ENCODE measurements around the gene GPNMB. TPM values are rescaled to one million over a fixed set of nuclear protein-coding genes. Genes with fewer than 3 reads are reported as not detected.

GPNMB gene
- total RNA-seq, 4 donors from 2014 or later = 12.1 to 37.8 (median 25.6) TPM

GRCh38 chr7:23292623-23293022 lies 46.0 kb downstream of the GPNMB start:
- H3K9me3 ChIP-seq = no peaks in the 10 kb centered on the region
- TF ChIP-seq, protein P1, sequence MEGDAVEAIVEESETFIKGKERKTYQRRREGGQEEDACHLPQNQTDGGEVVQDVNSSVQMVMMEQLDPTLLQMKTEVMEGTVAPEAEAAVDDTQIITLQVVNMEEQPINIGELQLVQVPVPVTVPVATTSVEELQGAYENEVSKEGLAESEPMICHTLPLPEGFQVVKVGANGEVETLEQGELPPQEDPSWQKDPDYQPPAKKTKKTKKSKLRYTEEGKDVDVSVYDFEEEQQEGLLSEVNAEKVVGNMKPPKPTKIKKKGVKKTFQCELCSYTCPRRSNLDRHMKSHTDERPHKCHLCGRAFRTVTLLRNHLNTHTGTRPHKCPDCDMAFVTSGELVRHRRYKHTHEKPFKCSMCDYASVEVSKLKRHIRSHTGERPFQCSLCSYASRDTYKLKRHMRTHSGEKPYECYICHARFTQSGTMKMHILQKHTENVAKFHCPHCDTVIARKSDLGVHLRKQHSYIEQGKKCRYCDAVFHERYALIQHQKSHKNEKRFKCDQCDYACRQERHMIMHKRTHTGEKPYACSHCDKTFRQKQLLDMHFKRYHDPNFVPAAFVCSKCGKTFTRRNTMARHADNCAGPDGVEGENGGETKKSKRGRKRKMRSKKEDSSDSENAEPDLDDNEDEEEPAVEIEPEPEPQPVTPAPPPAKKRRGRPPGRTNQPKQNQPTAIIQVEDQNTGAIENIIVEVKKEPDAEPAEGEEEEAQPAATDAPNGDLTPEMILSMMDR (IDR thresholded peaks at IDR 0.05) = no peak
- TF ChIP-seq POLR2A (IDR thresholded peaks at IDR 0.05) = no peak
- H3K27ac ChIP-seq = no peak overlapping the region
- H3K36me3 ChIP-seq = no peaks in the 10 kb centered on the region
- no peak for DNase-seq
- no peak overlapping the region for H3K4me3 ChIP-seq
- no peaks in the 10 kb centered on the region for H3K27me3 ChIP-seq
- no peaks in the 10 kb centered on the region for H3K4me1 ChIP-seq

GRCh38 chr7:23293500-23294073 lies 47.0 kb downstream of the GPNMB start:
- Histone ChIP-seq H3K27me3 (no peaks in the 10 kb centered on the region), H3K4me3 (no peak overlapping the region), H3K4me1 (no peaks in the 10 kb centered on the region), H3K36me3 (no peaks in the 10 kb centered on the region), H3K27ac (no peak overlapping the region), H3K9me3 (no peaks in the 10 kb centered on the region)
- no peak for TF ChIP-seq POLR2A (IDR thresholded peaks at IDR 0.05)
- TF ChIP-seq, protein P1 (IDR thresholded peaks at IDR 0.05) = no peak
- DNase-seq = no peak

DNA sequence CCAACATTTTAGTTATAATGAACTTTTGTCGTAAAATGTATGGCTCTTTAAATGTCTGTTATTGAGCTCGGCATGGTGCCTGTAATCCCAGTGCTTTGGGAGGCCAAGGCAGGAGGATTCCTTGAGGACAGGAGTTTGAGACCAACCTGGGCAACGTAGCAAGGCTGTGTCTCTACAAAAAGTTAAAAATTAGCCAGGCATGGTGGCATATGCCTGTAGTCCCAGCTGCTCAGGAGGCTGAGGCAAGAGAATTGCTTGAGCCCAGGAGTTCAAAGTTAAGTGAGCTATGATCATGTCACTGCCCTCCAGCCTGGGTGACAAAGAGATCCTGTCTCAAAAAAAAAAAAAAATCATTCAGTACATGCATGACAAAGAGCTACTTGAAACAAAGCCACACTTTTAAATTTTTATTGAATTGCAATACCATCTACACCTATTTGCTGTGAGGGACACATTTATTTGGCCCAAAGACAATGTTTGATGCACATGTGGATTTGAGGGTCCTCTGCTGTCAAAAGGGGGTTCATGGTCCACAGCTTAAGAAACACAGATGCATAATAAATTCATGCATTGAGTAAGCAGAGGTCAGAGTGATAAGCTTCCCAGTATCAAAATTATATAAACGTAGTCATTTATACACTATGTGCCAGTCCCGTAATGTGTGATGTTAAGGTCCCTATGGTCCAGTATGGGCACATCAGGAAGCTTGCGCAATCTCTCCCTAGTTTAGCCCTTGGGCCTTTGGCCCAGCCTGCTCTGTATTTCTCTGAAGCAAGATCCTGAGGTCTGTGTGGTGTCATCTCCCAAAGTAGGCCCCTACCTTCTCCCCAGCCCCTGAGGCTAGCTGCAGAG lies 48.2 kb downstream of the GPNMB start:
- Histone ChIP-seq H3K9me3 (no peaks in the 10 kb centered on the region), H3K27me3 (no peaks in the 10 kb centered on the region), H3K4me1 (no peaks in the 10 kb centered on the region), H3K27ac (no peak overlapping the region), H3K36me3 (no peaks in the 10 kb centered on the region), H3K4me3 (no peak overlapping the region)
- no peak for DNase-seq
- no peak for TF ChIP-seq POLR2A (IDR thresholded peaks at IDR 0.05)
- TF ChIP-seq, protein P1 (IDR thresholded peaks at IDR 0.05) = no peak

DNA sequence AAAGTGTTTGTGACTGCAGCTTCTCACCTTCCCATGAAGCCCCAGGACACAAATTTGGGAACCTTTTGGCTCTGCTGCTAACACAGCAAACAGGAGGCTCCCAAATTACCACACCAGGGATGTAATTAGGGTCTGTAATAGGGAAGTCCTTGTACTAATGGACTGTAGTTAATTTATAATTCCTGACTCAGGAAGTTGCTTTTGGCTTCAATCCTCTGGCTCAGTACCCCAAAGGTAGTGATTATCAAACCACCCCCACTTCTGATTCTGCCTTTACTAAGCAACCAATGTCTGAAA lies 48.8 kb downstream of the GPNMB start:
- DNase-seq = no peak
- no peak overlapping the region for H3K27ac ChIP-seq
- H3K9me3 ChIP-seq = no peaks in the 10 kb centered on the region
- no peaks in the 10 kb centered on the region for H3K27me3 ChIP-seq
- H3K4me3 ChIP-seq = no peak overlapping the region
- TF ChIP-seq POLR2A (IDR thresholded peaks at IDR 0.05) = no peak
- TF ChIP-seq, protein P1 (IDR thresholded peaks at IDR 0.05) = no peak
- H3K4me1 ChIP-seq = peaks cover 0 to 5% (median 2%) of the 10 kb centered on the region in 4 donors
- H3K36me3 ChIP-seq = no peaks in the 10 kb centered on the region

DNA sequence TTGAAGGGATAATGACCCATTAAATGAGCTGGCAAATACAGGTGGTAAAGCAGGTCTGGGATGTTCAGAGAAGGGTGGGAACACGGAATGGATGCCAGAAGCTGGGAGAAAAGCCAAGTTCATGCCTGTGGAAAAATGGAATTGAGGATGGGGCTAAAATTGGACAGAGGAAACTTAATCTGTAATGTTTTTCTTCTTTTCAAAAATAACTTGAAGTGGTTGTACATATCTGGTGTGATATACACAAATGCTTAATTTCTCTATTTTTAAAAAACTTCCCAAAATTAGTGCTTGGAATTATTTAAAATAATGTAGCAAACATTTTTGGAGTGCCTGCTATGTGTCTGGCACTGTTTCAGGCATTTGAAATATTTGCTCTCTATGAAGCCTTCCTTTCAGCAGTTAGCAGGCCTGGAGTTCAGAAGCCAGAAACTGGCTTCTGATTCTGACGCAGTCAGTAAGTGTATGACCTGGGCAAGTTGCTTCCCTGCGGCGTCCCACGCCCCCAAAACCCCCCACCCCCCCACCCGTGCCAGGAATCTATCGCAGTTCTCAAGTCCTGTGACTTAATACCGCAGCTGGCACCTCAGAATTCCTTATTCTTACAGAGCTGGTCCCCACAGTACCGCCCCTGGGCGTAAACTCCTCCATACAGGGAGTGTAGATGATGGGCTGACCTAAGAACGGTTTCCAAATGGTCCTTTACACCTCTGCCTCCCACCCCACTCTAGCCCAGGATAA lies 51.7 kb downstream of the GPNMB start:
- peak overlapping the region; percentile 61 to 89 (median 78) for H3K27ac ChIP-seq
- TF ChIP-seq POLR2A (IDR thresholded peaks at IDR 0.05) = no peak
- TF ChIP-seq, protein P1 (IDR thresholded peaks at IDR 0.05) = no peak
- H3K36me3 ChIP-seq = peaks cover 0 to 12% (median 0%) of the 10 kb centered on the region in 3 donors
- DNase-seq = peak in 1 of 3 donors; percentile 49
- H3K4me3 ChIP-seq = peak overlapping the region; percentile 74 to 84 (median 76)
- no peaks in the 10 kb centered on the region for H3K9me3 ChIP-seq
- H3K4me1 ChIP-seq = peaks cover 0 to 32% (median 9%) of the 10 kb centered on the region in 4 donors
- H3K27me3 ChIP-seq = no peaks in the 10 kb centered on the region
